Measurements from ENCODE around the gene WDR7. TPM values are rescaled to one million over a fixed set of nuclear protein-coding genes. Genes with fewer than 3 reads are reported as not detected.

WDR7 gene
- total RNA-seq, 4 donors from 2014 or later, result 22.6 to 39.0 (median 31.2) TPM

DNA sequence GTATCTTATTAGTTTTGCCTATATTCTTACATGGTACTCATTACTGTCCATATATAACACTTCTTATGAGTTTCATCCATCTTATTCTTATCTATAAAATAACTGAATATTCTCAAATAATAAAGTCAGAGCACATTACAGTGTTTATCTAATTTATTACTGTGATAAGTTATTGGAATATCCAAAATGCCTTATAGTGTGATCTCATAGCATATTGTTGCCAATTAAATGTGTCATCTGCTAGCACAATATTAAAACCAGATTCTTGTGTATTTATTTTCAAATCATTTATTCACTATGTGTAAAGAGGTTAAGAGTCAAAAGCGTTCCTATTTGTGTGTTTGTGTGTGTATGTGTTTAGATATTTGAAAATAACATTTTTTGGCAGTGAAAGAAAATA is 151.9 kb downstream of the WDR7 start:
- Histone ChIP-seq H3K27ac (no peak overlapping the region), H3K9me3 (no peaks in the 10 kb centered on the region), H3K4me1 (no peaks in the 10 kb centered on the region), H3K27me3 (no peaks in the 10 kb centered on the region), H3K36me3 (peaks cover 0 to 12% (median 0%) of the 10 kb centered on the region in 3 donors), H3K4me3 (no peak overlapping the region)
- TF ChIP-seq EP300 (IDR thresholded peaks at IDR 0.05), result no peak
- TF ChIP-seq POLR2A (IDR thresholded peaks at IDR 0.05), result no peak
- TF ChIP-seq, protein P1, sequence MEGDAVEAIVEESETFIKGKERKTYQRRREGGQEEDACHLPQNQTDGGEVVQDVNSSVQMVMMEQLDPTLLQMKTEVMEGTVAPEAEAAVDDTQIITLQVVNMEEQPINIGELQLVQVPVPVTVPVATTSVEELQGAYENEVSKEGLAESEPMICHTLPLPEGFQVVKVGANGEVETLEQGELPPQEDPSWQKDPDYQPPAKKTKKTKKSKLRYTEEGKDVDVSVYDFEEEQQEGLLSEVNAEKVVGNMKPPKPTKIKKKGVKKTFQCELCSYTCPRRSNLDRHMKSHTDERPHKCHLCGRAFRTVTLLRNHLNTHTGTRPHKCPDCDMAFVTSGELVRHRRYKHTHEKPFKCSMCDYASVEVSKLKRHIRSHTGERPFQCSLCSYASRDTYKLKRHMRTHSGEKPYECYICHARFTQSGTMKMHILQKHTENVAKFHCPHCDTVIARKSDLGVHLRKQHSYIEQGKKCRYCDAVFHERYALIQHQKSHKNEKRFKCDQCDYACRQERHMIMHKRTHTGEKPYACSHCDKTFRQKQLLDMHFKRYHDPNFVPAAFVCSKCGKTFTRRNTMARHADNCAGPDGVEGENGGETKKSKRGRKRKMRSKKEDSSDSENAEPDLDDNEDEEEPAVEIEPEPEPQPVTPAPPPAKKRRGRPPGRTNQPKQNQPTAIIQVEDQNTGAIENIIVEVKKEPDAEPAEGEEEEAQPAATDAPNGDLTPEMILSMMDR (IDR thresholded peaks at IDR 0.05), result no peak
- DNase-seq (ENCODE audit: low spot score in 2 of 2), result no peak
- 93 to 96% methylated on average over 1 of the region's 1 CpG for WGBS, 2 donors

GRCh38 chr18:56804395-56804794 is 153.2 kb downstream of the WDR7 start:
- WGBS, 2 donors, result 83 to 84% methylated on average over 5 of the region's 5 CpGs
- no peaks in the 10 kb centered on the region for H3K9me3 ChIP-seq
- H3K4me3 ChIP-seq, result no peak overlapping the region
- H3K27ac ChIP-seq, result no peak overlapping the region
- no peak for DNase-seq (ENCODE audit: low spot score in 2 of 2)
- TF ChIP-seq EP300 (IDR thresholded peaks at IDR 0.05), result no peak
- TF ChIP-seq, protein P1 (IDR thresholded peaks at IDR 0.05), result no peak
- TF ChIP-seq POLR2A (IDR thresholded peaks at IDR 0.05), result no peak
- peaks cover 0 to 12% (median 0%) of the 10 kb centered on the region in 3 donors for H3K36me3 ChIP-seq
- no peaks in the 10 kb centered on the region for H3K27me3 ChIP-seq
- no peaks in the 10 kb centered on the region for H3K4me1 ChIP-seq

GRCh38 chr18:56807901-56808300 is 156.7 kb downstream of the WDR7 start:
- Histone ChIP-seq H3K4me3 (no peak overlapping the region), H3K27ac (no peak overlapping the region), H3K27me3 (no peaks in the 10 kb centered on the region), H3K36me3 (peaks cover 0 to 5% (median 0%) of the 10 kb centered on the region in 3 donors), H3K9me3 (no peaks in the 10 kb centered on the region), H3K4me1 (no peaks in the 10 kb centered on the region)
- TF ChIP-seq POLR2A (IDR thresholded peaks at IDR 0.05) (no peak), EP300 (IDR thresholded peaks at IDR 0.05) (no peak)
- TF ChIP-seq, protein P1 (IDR thresholded peaks at IDR 0.05), result no peak
- no peak for DNase-seq (ENCODE audit: low spot score in 2 of 2)
- WGBS, 2 donors, result 61 to 68% methylated on average over 2 of the region's 2 CpGs

DNA sequence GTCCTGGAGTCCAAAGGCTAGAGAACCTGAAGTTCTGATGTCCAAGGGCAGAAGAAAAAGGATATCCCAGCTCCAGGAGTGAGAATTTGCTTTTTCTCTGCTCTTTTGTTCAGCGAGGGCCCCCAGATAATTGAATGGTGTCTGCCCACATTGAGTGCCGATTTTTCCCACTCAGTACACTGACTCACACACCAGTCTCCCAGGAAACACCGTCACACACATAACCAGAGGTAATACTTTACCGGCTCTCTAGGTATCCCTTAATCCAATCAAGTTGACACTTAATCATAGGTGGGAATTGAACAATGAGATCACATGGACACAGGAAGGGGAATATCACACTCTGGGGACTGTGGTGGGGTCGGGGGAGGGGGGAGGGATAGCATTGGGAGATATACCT is 161.5 kb downstream of the WDR7 start:
- H3K27ac ChIP-seq, result no peak overlapping the region
- no peaks in the 10 kb centered on the region for H3K27me3 ChIP-seq
- peaks cover 0 to 4% (median 0%) of the 10 kb centered on the region in 3 donors for H3K36me3 ChIP-seq
- TF ChIP-seq POLR2A (IDR thresholded peaks at IDR 0.05) (no peak), EP300 (IDR thresholded peaks at IDR 0.05) (no peak)
- TF ChIP-seq, protein P1 (IDR thresholded peaks at IDR 0.05), result no peak
- no peaks in the 10 kb centered on the region for H3K9me3 ChIP-seq
- no peaks in the 10 kb centered on the region for H3K4me1 ChIP-seq
- H3K4me3 ChIP-seq, result no peak overlapping the region
- DNase-seq (ENCODE audit: low spot score in 2 of 2), result no peak
- WGBS, 2 donors, result 96% methylated on average over 4 to 5 of the region's 5 CpGs

GRCh38 chr18:56815926-56816325 is 164.8 kb downstream of the WDR7 start:
- H3K4me1 ChIP-seq, result no peaks in the 10 kb centered on the region
- no peak for TF ChIP-seq EP300 (IDR thresholded peaks at IDR 0.05)
- TF ChIP-seq, protein P1 (IDR thresholded peaks at IDR 0.05), result no peak
- no peak for TF ChIP-seq POLR2A (IDR thresholded peaks at IDR 0.05)
- H3K4me3 ChIP-seq, result no peak overlapping the region
- H3K27me3 ChIP-seq, result no peaks in the 10 kb centered on the region
- no peak for DNase-seq (ENCODE audit: low spot score in 2 of 2)
- no peaks in the 10 kb centered on the region for H3K9me3 ChIP-seq
- H3K36me3 ChIP-seq, result peaks cover 0 to 5% (median 0%) of the 10 kb centered on the region in 3 donors
- WGBS, 2 donors, result 69 to 79% methylated on average over 7 of the region's 7 CpGs
- H3K27ac ChIP-seq, result no peak overlapping the region
